Common myeloid progenitor, CD34-positive (primary cell): ENCODE data around the gene CFAP157.
A peak's percentile ranks its signal among the peaks of the same experiment; 100 is the strongest.

Source experiments
- CTCF ChIA-PET: fragments of 350-600 bp; sonication (Branson Sonifier 250); formaldehyde crosslinking; loops from one replicate; lab custom pipeline; 2021; ENCODE audit warnings: antibody characterized with exemption; lab: Charles Lee
- POLR2A ChIA-PET: fragments of 350-600 bp; sonication (Branson Sonifier 250); formaldehyde crosslinking; loops from one replicate; lab custom pipeline; 2021; ENCODE audit warnings: antibody characterized with exemption; lab: Charles Lee
- DNase-seq, 3 donors: peaks; one replicate each; pipeline versions ENCODE4 v3.0.0 to v3.0.0-alpha.2; 2013
- H3K27ac ChIP-seq, 2 experiments: 1 replicate in 1 of 2; 2 replicates in 1 of 2; pipeline ENCODE4 v1.7.0; 2013; ENCODE audit warnings: inconsistent platforms in 2 of 2, low read length in 2 of 2, mild to moderate bottlenecking in 2 of 2, low read depth in 1 of 2, moderate library complexity in 1 of 2; ENCODE audit not compliant: severe bottlenecking in 2 of 2, insufficient read depth in 1 of 2, poor library complexity in 1 of 2
- H3K27me3 ChIP-seq, 5 experiments: replicated peaks in 2 of 5; 1 replicate in 3 of 5; 2 replicates in 2 of 5; pipeline versions ENCODE4 v1.6.1 to v1.7.0; 2013; ENCODE audit warnings: low read length in 4 of 5, mild to moderate bottlenecking in 2 of 5, moderate library complexity in 2 of 5, inconsistent platforms in 1 of 5; ENCODE audit not compliant: insufficient read depth in 5 of 5, control insufficient read depth in 4 of 5
- H3K36me3 ChIP-seq, 4 experiments: 1 replicate in 2 of 4; 2 replicates in 2 of 4; pipeline versions ENCODE4 v1.6.1 to v1.7.0; 2013; ENCODE audit warnings: low read length in 3 of 4, control low read depth in 1 of 4, mild to moderate bottlenecking in 1 of 4; ENCODE audit not compliant: control insufficient read depth in 4 of 4, insufficient read depth in 4 of 4
- H3K4me1 ChIP-seq, 4 experiments: 1 replicate in 3 of 4; 2 replicates in 1 of 4; pipeline versions ENCODE4 v1.6.1 to v1.7.1; 2013; ENCODE audit warnings: low read length in 3 of 4, mild to moderate bottlenecking in 3 of 4, control low read depth in 1 of 4, inconsistent platforms in 1 of 4, moderate library complexity in 1 of 4; ENCODE audit not compliant: control insufficient read depth in 4 of 4, insufficient read depth in 4 of 4; ENCODE audit errors: control extremely low read depth in 1 of 4
- H3K4me3 ChIP-seq, 7 experiments: 1 replicate in 4 of 7; 2 replicates in 3 of 7; pipeline versions ENCODE4 v1.5.1 to v1.7.0; 2013; ENCODE audit warnings: mild to moderate bottlenecking in 7 of 7, low read length in 6 of 7, moderate library complexity in 6 of 7, inconsistent platforms in 2 of 7, low read depth in 2 of 7, control low read depth in 1 of 7; ENCODE audit not compliant: insufficient read depth in 4 of 7, control insufficient read depth in 1 of 7; ENCODE audit errors: extremely low read depth in 1 of 7
- H3K9me3 ChIP-seq, 5 experiments: 1 replicate in 4 of 5; 2 replicates in 1 of 5; pipeline versions ENCODE4 v1.6.1 to v1.7.1; 2013; ENCODE audit warnings: low read length in 4 of 5, mild to moderate bottlenecking in 2 of 5, inconsistent platforms in 1 of 5, low read depth in 1 of 5, moderate library complexity in 1 of 5; ENCODE audit not compliant: control insufficient read depth in 4 of 5, insufficient read depth in 2 of 5; ENCODE audit errors: control extremely low read depth in 1 of 5
- WGBS: methylation state at CpG from one replicate; pipeline ENCODE4 v1.1.5; 2013; ENCODE audit not compliant: insufficient coverage; 5-methylcytosine and 5-hydroxymethylcytosine counted together

CFAP157 gene

GRCh38 chr9:127698985-127699670 lies 7.7 kb upstream of the CFAP157 start:
- H3K9me3 ChIP-seq = no peaks in the 10 kb centered on the region
- peaks cover 0 to 6% (median 5%) of the 10 kb centered on the region in 4 experiments for H3K4me1 ChIP-seq
- WGBS = 11% methylated on average over 35 of the region's 41 CpGs
- no peaks in the 10 kb centered on the region for H3K36me3 ChIP-seq
- no peaks in the 10 kb centered on the region for H3K27me3 ChIP-seq
- peak; percentile 92 to 94 (median 94) for DNase-seq
- CTCF ChIA-PET = no interaction called here
- H3K4me3 ChIP-seq = peak overlapping the region in 6 of 7 experiments; percentile 28 to 73 (median 50)
- POLR2A ChIA-PET = no interaction called here
- H3K27ac ChIP-seq = peak overlapping the region in 1 of 2 experiments; percentile 50

GRCh38 chr9:127700140-127700539 lies 6.6 kb upstream of the CFAP157 start:
- POLR2A ChIA-PET = interaction anchor here (0.6 kb wide), 1 partner anchor 9 kb away, joined by 3 read pairs; no protein-coding TSS in a partner anchor
- CTCF ChIA-PET = no interaction called here
- Histone ChIP-seq H3K36me3 (no peaks in the 10 kb centered on the region), H3K27me3 (no peaks in the 10 kb centered on the region), H3K9me3 (no peaks in the 10 kb centered on the region), H3K4me3 (no peak overlapping the region), H3K27ac (peak overlapping the region in 1 of 2 experiments; percentile 50), H3K4me1 (peaks cover 0 to 6% (median 5%) of the 10 kb centered on the region in 4 experiments)
- WGBS = 80% methylated on average over 2 of the region's 2 CpGs
- DNase-seq = no peak

GRCh38 chr9:127700594-127701255 lies 6.1 kb upstream of the CFAP157 start:
- CTCF ChIA-PET = interaction anchor here (1.4 kb wide), 1 partner anchor 10 kb away, joined by 3 read pairs; no protein-coding TSS in a partner anchor

GRCh38 chr9:127703289-127703946 lies 3.4 kb upstream of the CFAP157 start:
- no peak for DNase-seq
- peaks cover 0 to 17% (median 12%) of the 10 kb centered on the region in 4 experiments for H3K4me1 ChIP-seq
- no peaks in the 10 kb centered on the region for H3K27me3 ChIP-seq
- ChIA-PET CTCF (interaction anchor here (1.2 to 2.0 kb wide), 3 partner anchors 12 to 113 kb away, joined by 3 to 4 read pairs (median 3); partner anchors contain the start of genes PTRH1, TOR2A and TTC16), POLR2A (no interaction called here)
- WGBS = 88% methylated on average over 7 of the region's 9 CpGs
- H3K4me3 ChIP-seq = no peak overlapping the region
- H3K9me3 ChIP-seq = no peaks in the 10 kb centered on the region
- H3K36me3 ChIP-seq = no peaks in the 10 kb centered on the region
- H3K27ac ChIP-seq = no peak overlapping the region

More at GRCh38 chr9:127700594-127701255, 6.1 kb upstream of the CFAP157 start:
- Histone ChIP-seq H3K4me1 (peaks cover 0 to 6% (median 5%) of the 10 kb centered on the region in 4 experiments), H3K27me3 (no peaks in the 10 kb centered on the region), H3K4me3 (no peak overlapping the region), H3K9me3 (no peaks in the 10 kb centered on the region), H3K27ac (no peak overlapping the region), H3K36me3 (no peaks in the 10 kb centered on the region)
- WGBS = 100% methylated on average over 4 of the region's 5 CpGs
- no peak for DNase-seq
- POLR2A ChIA-PET = no interaction called here

GRCh38 chr9:127705577-127706379 lies 1.0 kb upstream of the CFAP157 start:
- peaks cover 0 to 5% (median 0%) of the 10 kb centered on the region in 5 experiments for H3K9me3 ChIP-seq
- H3K4me3 ChIP-seq = no peak overlapping the region
- peaks cover 0 to 2% (median 0%) of the 10 kb centered on the region in 5 experiments for H3K27me3 ChIP-seq
- no peak overlapping the region for H3K27ac ChIP-seq
- no peaks in the 10 kb centered on the region for H3K36me3 ChIP-seq
- CTCF ChIA-PET = interaction anchor here (0.7 to 1.6 kb wide), 3 partner anchors 8 to 201 kb away, joined by 3 to 5 read pairs (median 3); no protein-coding TSS in a partner anchor
- POLR2A ChIA-PET = no interaction called here
- peaks cover 0 to 11% (median 8%) of the 10 kb centered on the region in 4 experiments for H3K4me1 ChIP-seq
- no peak for DNase-seq
- 99% methylated on average over 7 of the region's 12 CpGs for WGBS

- H3K4me1 ChIP-seq = peaks cover 0 to 25% (median 23%) of the 10 kb centered on the region in 4 experiments
- no peak overlapping the region for H3K27ac ChIP-seq
- no peak overlapping the region for H3K4me3 ChIP-seq
- peak in 2 of 3 donors; percentile 17 to 33 for DNase-seq
- no peaks in the 10 kb centered on the region for H3K36me3 ChIP-seq
- ChIA-PET CTCF (interaction anchor here (0.5 kb wide), 1 partner anchor 18 kb away, joined by 4 read pairs; no protein-coding TSS in a partner anchor), POLR2A (no interaction called here)
- H3K9me3 ChIP-seq = peaks cover 0 to 5% (median 0%) of the 10 kb centered on the region in 5 experiments
- H3K27me3 ChIP-seq = peaks cover 0 to 2% (median 0%) of the 10 kb centered on the region in 5 experiments
- 85% methylated on average over 5 of the region's 5 CpGs for WGBS
These were observed 978 bp downstream of the CFAP157 start for GRCh38 chr9:127707766-127708165.
